ENCODE measurements around the gene TAF1A.

TAF1A gene

DNA sequence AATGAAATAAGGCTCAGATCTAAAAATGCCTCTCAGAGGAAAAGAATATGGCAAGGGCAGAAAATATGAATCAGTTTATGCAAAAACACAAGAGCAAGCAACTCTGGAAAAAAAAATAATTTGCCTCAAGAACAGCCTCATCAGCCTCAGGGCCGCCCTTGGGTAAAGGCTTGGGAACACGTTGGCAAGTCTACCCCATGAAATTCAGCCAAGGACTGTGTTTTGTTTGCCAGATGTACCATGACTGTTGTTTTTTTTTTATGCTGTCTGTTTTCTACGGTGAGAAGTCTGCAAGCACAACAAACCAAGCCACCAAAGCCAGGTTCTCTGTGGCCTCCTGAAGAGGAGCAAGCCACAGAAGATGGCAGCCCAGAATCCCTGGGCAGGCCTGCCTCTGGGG, 59.8 kb downstream of the TAF1A start:
- no peak for DNase-seq

DNA sequence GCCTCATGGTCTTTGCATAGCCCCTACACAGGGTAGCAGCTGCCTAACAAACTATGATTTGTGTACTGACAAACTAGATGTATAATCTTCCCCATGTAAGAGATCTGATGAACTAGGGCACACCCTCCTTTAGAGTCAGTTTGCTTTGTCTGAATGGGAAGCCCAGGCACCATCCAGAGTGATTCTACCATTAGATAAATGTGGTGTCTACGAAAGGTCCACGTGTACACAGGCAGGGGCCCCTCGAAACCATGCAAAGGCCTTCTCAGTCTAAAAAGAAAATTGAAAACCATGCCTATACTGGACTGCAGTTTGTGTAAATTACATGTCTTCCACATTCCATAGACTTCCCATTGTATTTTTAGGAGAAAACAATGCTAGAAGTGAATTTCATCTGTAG, 60.6 kb downstream of the TAF1A start:
- DNase-seq = no peak

DNA sequence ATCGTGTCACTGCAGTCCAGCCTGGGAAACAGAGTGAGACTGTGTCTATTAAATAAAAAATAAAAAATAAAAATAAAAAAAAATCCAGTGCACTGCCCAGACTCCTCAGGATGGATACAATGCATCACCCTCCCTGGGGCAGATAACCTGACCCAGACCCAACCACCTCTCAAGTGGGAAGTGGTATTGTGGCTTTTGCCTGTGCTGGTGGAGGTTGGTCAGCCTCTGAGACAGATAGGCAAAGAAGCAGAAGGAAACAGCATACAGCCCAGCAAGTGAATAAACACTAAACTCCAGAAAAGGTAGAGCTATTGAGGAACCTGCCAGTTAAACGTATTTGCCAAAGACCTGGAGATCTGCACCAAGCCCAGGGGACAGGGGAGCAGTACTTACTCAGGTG, 63.8 kb downstream of the TAF1A start:
- no peak for DNase-seq

DNA sequence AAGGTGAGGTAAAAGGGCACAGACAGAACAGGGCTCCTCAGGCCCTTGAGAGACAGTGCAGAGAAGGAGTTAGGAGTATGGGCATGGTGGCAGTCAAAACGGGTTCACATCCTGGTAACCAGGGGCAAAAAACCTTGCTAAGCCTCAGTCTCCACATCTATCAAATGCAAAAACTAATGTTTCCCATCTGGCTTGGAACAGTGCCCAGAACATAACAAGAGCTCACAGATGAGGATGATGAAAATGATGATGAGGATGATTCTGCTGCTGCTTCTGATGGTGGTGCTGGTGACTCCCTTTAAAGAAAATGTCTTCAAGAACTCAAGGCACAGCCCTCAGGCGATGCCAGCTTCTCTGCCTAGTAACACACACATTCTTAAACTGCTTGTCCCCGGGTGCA, 65.9 kb downstream of the TAF1A start:
- DNase-seq = no peak

DNA sequence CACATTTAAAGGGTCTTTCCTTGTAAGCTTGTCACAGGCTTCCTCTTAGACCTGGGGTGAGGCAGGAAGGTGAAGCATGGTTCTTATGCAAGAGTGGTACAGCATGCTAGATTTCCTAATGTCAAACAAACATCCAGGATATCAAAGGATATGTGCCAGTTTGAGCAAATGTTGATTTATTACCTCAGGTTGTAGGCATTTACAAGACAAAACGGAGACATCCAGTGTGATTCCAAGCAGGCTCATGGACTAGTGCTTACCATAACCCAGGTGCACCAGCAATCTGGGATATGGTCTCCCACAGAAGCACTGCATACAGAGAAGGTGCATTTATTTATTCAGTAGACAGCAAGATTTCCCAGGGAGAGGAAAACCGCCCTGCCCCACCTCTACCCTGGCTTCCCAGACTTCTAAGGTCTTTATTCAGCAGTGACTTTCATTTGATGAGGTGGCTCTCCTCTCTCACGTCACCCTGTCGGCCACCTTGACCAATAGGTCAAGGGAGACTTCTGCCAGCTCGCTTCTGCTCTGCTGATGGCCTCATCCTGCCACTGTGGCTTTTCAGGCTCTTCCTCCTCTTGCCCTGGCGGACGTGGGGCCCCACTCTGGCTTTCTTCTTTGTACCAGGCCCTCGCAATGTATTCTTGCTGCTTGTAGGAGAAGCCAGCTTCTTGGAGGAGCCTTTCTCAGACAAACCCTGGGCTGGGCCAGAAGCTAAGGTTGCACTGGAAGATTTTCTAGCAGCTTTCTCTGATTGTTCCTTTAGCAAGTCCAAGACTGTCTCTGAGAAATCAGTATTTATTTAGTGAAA, 67.4 kb downstream of the TAF1A start:
- DNase-seq = no peak

DNA sequence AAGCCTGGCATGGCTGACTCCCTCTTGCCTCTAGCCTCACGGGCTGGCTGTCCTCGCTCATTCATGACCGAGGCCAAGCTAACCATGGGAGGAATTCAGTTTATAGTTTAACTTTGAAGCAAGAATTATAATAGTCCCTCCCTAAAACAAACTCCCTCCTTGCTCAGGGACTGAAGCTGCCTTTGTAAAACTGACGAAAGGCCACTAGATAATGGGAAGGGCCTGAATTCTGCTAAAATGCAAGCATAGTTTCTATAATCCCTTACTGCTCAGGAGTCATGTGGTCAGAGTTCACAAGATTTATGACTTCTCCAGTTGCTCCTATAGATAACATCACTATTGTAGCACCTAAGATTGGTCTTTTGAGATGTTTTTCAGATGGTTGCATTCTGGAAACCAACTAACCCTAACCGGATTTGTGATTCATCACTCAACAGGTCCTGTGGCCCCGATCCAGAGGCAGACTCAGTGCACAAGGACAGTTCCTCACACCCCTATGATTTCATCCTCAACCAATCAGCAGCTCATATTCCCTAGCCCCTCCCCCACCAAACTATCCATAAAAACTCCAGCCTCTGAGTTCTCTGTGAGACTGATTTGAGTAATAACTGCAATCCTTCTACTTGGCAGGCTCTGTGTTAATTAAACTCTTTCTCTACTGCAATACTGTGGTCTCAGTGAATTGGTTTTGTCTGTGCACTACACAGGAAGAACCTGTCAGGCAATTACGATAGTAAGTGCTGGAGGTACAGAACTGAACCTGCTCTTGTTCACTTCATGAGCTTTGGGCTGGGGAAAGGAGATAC, 68.2 kb downstream of the TAF1A start:
- DNase-seq = no peak

All from activated CD8-positive, alpha-beta memory T cell treated with anti-CD3 and anti-CD28 coated beads, Interleukin-2, amount 50 U/mL, for 4 hours (primary cell).